Activated CD8-positive, alpha-beta memory T cell treated with anti-CD3 and anti-CD28 coated beads, Interleukin-2, amount 50 U/mL, for 24 hours (primary cell): Measurements from ENCODE around the gene C5orf22.
"Not testable (repeated sequence)": the region's sequence is repeated elsewhere in the genome, so short reads cannot be mapped to it uniquely, and the experiment has no call there.

ENCODE experiments used
- DNase-seq: peaks from one replicate; pipeline ENCODE4 v3.0.0-alpha.2; 2020; ENCODE audit errors: extremely low read depth

The C5orf22 gene

GRCh38 chr5:31553863-31554262 lies 21.8 kb downstream of the C5orf22 start:
- no peak for DNase-seq

- DNase-seq: no peak
These were observed 22.5 kb downstream of the C5orf22 start for GRCh38 chr5:31554552-31554951.

GRCh38 chr5:31556461-31556860 lies 24.4 kb downstream of the C5orf22 start:
- no peak for DNase-seq

- no peak for DNase-seq
These were observed 27.8 kb downstream of the C5orf22 start for GRCh38 chr5:31559942-31560341.

- no peak for DNase-seq
These were observed 29.8 kb downstream of the C5orf22 start for GRCh38 chr5:31561946-31562345.

- no peak for DNase-seq
These were observed 31.1 kb downstream of the C5orf22 start for GRCh38 chr5:31563216-31563615.

GRCh38 chr5:31566362-31566761 lies 34.3 kb downstream of the C5orf22 start:
- DNase-seq: not testable (repeated sequence)

- no peak for DNase-seq
These were observed 36.3 kb downstream of the C5orf22 start for GRCh38 chr5:31568302-31568835.

- no peak for DNase-seq
These were observed 37.0 kb downstream of the C5orf22 start for GRCh38 chr5:31569068-31569467.

GRCh38 chr5:31573494-31574142 lies 41.5 kb downstream of the C5orf22 start:
- DNase-seq: no peak

GRCh38 chr5:31574772-31575171 lies 42.7 kb downstream of the C5orf22 start:
- DNase-seq: no peak

- no peak for DNase-seq
These were observed 45.3 kb downstream of the C5orf22 start for GRCh38 chr5:31577438-31577837.

GRCh38 chr5:31579558-31579957 lies 47.5 kb downstream of the C5orf22 start:
- DNase-seq: no peak

- no peak for DNase-seq
These were observed 49.5 kb downstream of the C5orf22 start for GRCh38 chr5:31581498-31582099.

- DNase-seq: no peak
These were observed 51.0 kb downstream of the C5orf22 start for GRCh38 chr5:31583129-31583528.

GRCh38 chr5:31585166-31585894 lies 53.2 kb downstream of the C5orf22 start:
- DNase-seq: no peak

GRCh38 chr5:31585895-31586270 lies 53.8 kb downstream of the C5orf22 start:
- no peak for DNase-seq

GRCh38 chr5:31587546-31587945 lies 55.4 kb downstream of the C5orf22 start:
- DNase-seq: no peak

- DNase-seq: no peak
These were observed 61.6 kb downstream of the C5orf22 start for GRCh38 chr5:31593665-31594064.

GRCh38 chr5:31596354-31596753 lies 64.3 kb downstream of the C5orf22 start:
- DNase-seq: no peak

- no peak for DNase-seq
These were observed 66.8 kb downstream of the C5orf22 start for GRCh38 chr5:31598640-31599611.

- not testable (repeated sequence) for DNase-seq
These were observed 70.2 kb downstream of the C5orf22 start for GRCh38 chr5:31602305-31602704.
